DND-41 (cell line): Measurements from ENCODE around the gene ESAM.
"Not testable (repeated sequence)": the region's sequence is repeated elsewhere in the genome, so short reads cannot be mapped to it uniquely, and the experiment has no call there.

Source experiments
- CTCF ChIP-seq: IDR thresholded peaks from 2 replicates; pipeline ENCODE4 v1.5.1; 2012; ENCODE audit warnings: borderline replicate concordance, low read length, moderate library complexity, mild to moderate bottlenecking; ENCODE audit not compliant: poor library complexity, severe bottlenecking; ENCODE audit errors: extremely low read depth
- EZH2 ChIP-seq: IDR thresholded peaks from 3 replicates; pipeline ENCODE4 v1.6.1; 2012; ENCODE audit warnings: borderline replicate concordance, low read depth, mild to moderate bottlenecking, moderate library complexity, low read length, inconsistent platforms; ENCODE audit not compliant: severe bottlenecking

GRCh38 chr11:124770959-124771358, 8.9 kb upstream of the ESAM start:
- TF ChIP-seq CTCF, EZH2: not testable (repeated sequence)
